HCT116 (cell line): ENCODE data around the gene TRAPPC4. TPM values are rescaled to one million over a fixed set of nuclear protein-coding genes. Genes with fewer than 3 reads are reported as not detected.

Experiments
- ATAC-seq: fragments of 200-7000 bp; cut with Tn5 transposase; 2 replicates; pipeline ENCODE4 v1.9.1; 2020; ENCODE audit warnings: mild to moderate bottlenecking, moderate library complexity
- BruUV-seq: library from RNA; stranded (reverse); fragments of 400-500 nt; replicated peaks from 2 replicates; lab custom pipeline; 2021; lab: Mats Ljungman, UMichigan
- CTCF ChIA-PET: fragments of 300-600 bp; sonication (Branson Sonifier 250); formaldehyde crosslinking; loops from one replicate; lab custom pipeline; 2021; ENCODE audit warnings: antibody characterized with exemption; lab: Charles Lee
- POLR2A ChIA-PET: fragments of 300-600, 350-600 bp; sonication (Branson Sonifier 250); formaldehyde crosslinking; loops from one replicate; lab custom pipeline; 2021; ENCODE audit warnings: antibody characterized with exemption; lab: Charles Lee
- RAD21 ChIA-PET, 2 experiments: fragments of 300-600 bp; sonication (Branson Sonifier 250); formaldehyde crosslinking; loops; one replicate each; lab custom pipeline; 2023; ENCODE audit warnings: low total read pairs in 2 of 2; ENCODE audit not compliant: uncharacterized antibody in 2 of 2, unreplicated experiment in 2 of 2, low non-redundant PET in 1 of 2; lab: Charles Lee
- DNase-seq: peaks from one replicate; pipeline ENCODE4 v3.0.0-alpha.2; 2010; ENCODE audit warnings: low read depth, low spot score
- H2AFZ ChIP-seq: fragments of 200-600 bp; shearing (Covaris generic), sonication (generic); 2 replicates; pipeline ENCODE4 v1.6.1; 2017; ENCODE audit warnings: low read depth, mixed run types, mixed read lengths, antibody characterized with exemption, low read length; ENCODE audit not compliant: poor library complexity, severe bottlenecking
- H3K27ac ChIP-seq: 2 replicates; pipeline ENCODE4 v1.5.1; 2012; ENCODE audit warnings: low read depth, low read length
- H3K27me3 ChIP-seq: fragments of 200-600 bp; sonication (generic); 2 replicates; pipeline ENCODE4 v1.6.1; 2016; ENCODE audit warnings: mixed run types, low read length, mixed read lengths; ENCODE audit not compliant: insufficient read depth
- H3K36me3 ChIP-seq, 2 experiments: fragments of 200-500 bp in 1 of 2; fragments of 200-600 bp in 1 of 2; sonication (Bioruptor generic) in 1 of 2; sonication (generic) in 1 of 2; 2 replicates each; pipeline versions ENCODE4 v1.5.1 to v1.6.1; 2014 to 2016; ENCODE audit warnings: low read length in 2 of 2, inconsistent platforms in 1 of 2, mixed read lengths in 1 of 2, mixed run types in 1 of 2; ENCODE audit not compliant: insufficient read depth in 2 of 2, control insufficient read depth in 1 of 2
- H3K4me1 ChIP-seq, 2 experiments: fragments of 200-600 bp in 1 of 2; sonication (generic) in 1 of 2; 2 replicates each; pipeline versions ENCODE4 v1.5.1 to v1.6.1; 2012 to 2017; ENCODE audit warnings: low read length in 2 of 2, inconsistent platforms in 1 of 2, mild to moderate bottlenecking in 1 of 2, mixed read lengths in 1 of 2, mixed run types in 1 of 2, moderate library complexity in 1 of 2; ENCODE audit not compliant: insufficient read depth in 2 of 2, control insufficient read depth in 1 of 2
- H3K4me2 ChIP-seq: fragments of 200-600 bp; sonication (generic); 2 replicates; pipeline ENCODE4 v1.6.1; 2017; ENCODE audit warnings: mixed run types, low read length, mixed read lengths
- H3K4me3 ChIP-seq, 2 experiments: fragments of 200-600 bp in 1 of 2; sonication (generic) in 1 of 2; replicated peaks in 1 of 2; 2 replicates each; pipeline ENCODE4 v1.5.1; 2011 to 2016; ENCODE audit warnings: low read length in 2 of 2, control low read depth in 1 of 2, low read depth in 1 of 2, mild to moderate bottlenecking in 1 of 2, mixed read lengths in 1 of 2, mixed run types in 1 of 2
- H3K79me2 ChIP-seq: fragments of 200-600 bp; sonication (generic); 2 replicates; pipeline ENCODE4 v1.6.1; 2017; ENCODE audit warnings: mild to moderate bottlenecking, mixed run types, low read length, moderate library complexity, mixed read lengths; ENCODE audit not compliant: insufficient read depth
- H3K9ac ChIP-seq: fragments of 200-600 bp; sonication (generic); 2 replicates; pipeline ENCODE4 v1.6.1; 2016; ENCODE audit warnings: low read length, mixed read lengths
- H3K9me2 ChIP-seq: fragments of 200-600 bp; sonication (generic), shearing (Covaris generic); 2 replicates; pipeline ENCODE4 v1.6.1; 2017; ENCODE audit warnings: mixed run types, mild to moderate bottlenecking, moderate library complexity; ENCODE audit not compliant: insufficient read depth
- H3K9me3 ChIP-seq, 2 experiments: fragments of 200-500 bp in 1 of 2; fragments of 200-600 bp in 1 of 2; sonication (Bioruptor generic) in 1 of 2; sonication (generic) in 1 of 2; 2 replicates each; pipeline ENCODE4 v1.6.1; 2014 to 2017; ENCODE audit warnings: low read length in 2 of 2, mixed read lengths in 2 of 2, inconsistent platforms in 1 of 2, low read depth in 1 of 2, mild to moderate bottlenecking in 1 of 2, mixed run types in 1 of 2, moderate library complexity in 1 of 2; ENCODE audit not compliant: control insufficient read depth in 1 of 2, insufficient read depth in 1 of 2
- H4K20me1 ChIP-seq: fragments of 200-600 bp; sonication (generic), shearing (Covaris generic); 2 replicates; pipeline ENCODE4 v1.6.1; 2017; ENCODE audit warnings: mixed run types, mild to moderate bottlenecking, moderate library complexity; ENCODE audit not compliant: insufficient read depth
- CBX3 ChIP-seq: IDR thresholded peaks from 2 replicates; pipeline ENCODE4 v1.6.1; 2012; ENCODE audit warnings: low read depth
- EGR1 ChIP-seq: IDR thresholded peaks from 2 replicates; pipeline ENCODE4 v1.6.1; 2012; ENCODE audit warnings: low read depth
- EZH2 ChIP-seq: fragments of 200-600 bp; sonication (generic); IDR thresholded peaks from 2 replicates; pipeline ENCODE4 v1.6.1; 2017; ENCODE audit warnings: antibody characterized with exemption, mixed run types
- EZH2phosphoT487 ChIP-seq: fragments of 200-600 bp; IDR thresholded peaks from 2 replicates; pipeline ENCODE4 v1.6.1; 2018; ENCODE audit warnings: antibody characterized with exemption, borderline replicate concordance
- POLR2A ChIP-seq: IDR thresholded peaks from 2 replicates; pipeline ENCODE4 v1.7.0; 2011; ENCODE audit warnings: borderline replicate concordance; ENCODE audit not compliant: insufficient read depth, insufficient read length; ENCODE audit errors: extremely low read depth
- POLR2AphosphoS5 ChIP-seq: IDR thresholded peaks from 2 replicates; pipeline ENCODE4 v1.6.1; 2011; ENCODE audit warnings: mild to moderate bottlenecking, low read depth, low read length, moderate library complexity
- SIN3A ChIP-seq: IDR thresholded peaks from 2 replicates; pipeline ENCODE4 v1.6.1; 2012; ENCODE audit warnings: low read depth
- intact Hi-C: fragments of 100-400 bp; cut with micrococcal nuclease; formaldehyde crosslinking; loops from 2 replicates; pipeline ENCODE4 v1.10.0; 2022
- total RNA-seq: library from RNA; stranded (reverse); gene quantifications from one replicate; pipeline ENCODE4 v1.2.1, GENCODE V29; 2021; ENCODE audit not compliant: unreplicated experiment
- TF ChIP-seq, protein P1 (sequence below): IDR thresholded peaks from 2 replicates; pipeline ENCODE4 v1.6.1; 2012; ENCODE audit warnings: low read depth
- TF ChIP-seq, protein P2 (sequence below): IDR thresholded peaks from 2 replicates; pipeline ENCODE4 v1.6.1; 2012

Gene TRAPPC4
- total RNA-seq, 1 experiment from 2014 or later = 61.6 TPM

DNA sequence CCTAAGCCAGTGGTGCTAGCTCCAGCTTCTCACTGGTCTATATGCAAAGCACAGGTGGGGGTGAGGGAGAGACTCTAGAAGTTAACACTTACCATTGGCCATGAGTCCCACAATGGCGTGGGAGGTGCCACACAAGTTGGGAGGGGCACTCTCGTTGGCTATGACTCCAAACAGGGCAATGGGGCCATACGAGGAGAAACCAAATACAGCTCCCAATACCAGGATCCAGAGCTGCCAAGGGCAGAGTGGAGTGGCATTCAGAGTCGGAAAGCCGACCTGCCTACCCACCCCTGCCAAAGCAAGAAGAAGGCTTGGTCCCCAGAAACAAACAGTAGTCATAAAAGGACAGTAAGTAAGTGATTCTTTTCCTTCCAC, 6.5 kb downstream of the TRAPPC4 start:
- CTCF ChIA-PET = no interaction called here
- Histone ChIP-seq H3K9me3 (no peaks in the 10 kb centered on the region), H2AFZ (no peak overlapping the region), H3K4me3 (no peak overlapping the region), H3K9ac (no peak overlapping the region), H3K27ac (no peak overlapping the region), H3K79me2 (peaks cover 38% of the 10 kb centered on the region), H3K36me3 (peaks cover 21 to 38% of the 10 kb centered on the region in 2 experiments; a peak in 3 of 4 replicates), H3K27me3 (no peaks in the 10 kb centered on the region), H3K4me2 (no peak overlapping the region), H4K20me1 (no peaks in the 10 kb centered on the region), H3K9me2 (no peaks in the 10 kb centered on the region), H3K4me1 (peaks cover 8 to 30% of the 10 kb centered on the region in 2 experiments)
- intact Hi-C loops = no loop called here
- POLR2A ChIA-PET = interaction anchor here (1.0 kb wide), 1 partner anchor 31 kb away, joined by 3 read pairs; no protein-coding TSS in a partner anchor
- ATAC-seq = no peak
- BruUV-seq = no TSS peak
- TF ChIP-seq EGR1 (no peak), EZH2 (no peak), EZH2phosphoT487 (no peak), CBX3 (no peak), SIN3A (no peak), POLR2AphosphoS5 (no peak), POLR2A (no peak)
- TF ChIP-seq, protein P1, sequence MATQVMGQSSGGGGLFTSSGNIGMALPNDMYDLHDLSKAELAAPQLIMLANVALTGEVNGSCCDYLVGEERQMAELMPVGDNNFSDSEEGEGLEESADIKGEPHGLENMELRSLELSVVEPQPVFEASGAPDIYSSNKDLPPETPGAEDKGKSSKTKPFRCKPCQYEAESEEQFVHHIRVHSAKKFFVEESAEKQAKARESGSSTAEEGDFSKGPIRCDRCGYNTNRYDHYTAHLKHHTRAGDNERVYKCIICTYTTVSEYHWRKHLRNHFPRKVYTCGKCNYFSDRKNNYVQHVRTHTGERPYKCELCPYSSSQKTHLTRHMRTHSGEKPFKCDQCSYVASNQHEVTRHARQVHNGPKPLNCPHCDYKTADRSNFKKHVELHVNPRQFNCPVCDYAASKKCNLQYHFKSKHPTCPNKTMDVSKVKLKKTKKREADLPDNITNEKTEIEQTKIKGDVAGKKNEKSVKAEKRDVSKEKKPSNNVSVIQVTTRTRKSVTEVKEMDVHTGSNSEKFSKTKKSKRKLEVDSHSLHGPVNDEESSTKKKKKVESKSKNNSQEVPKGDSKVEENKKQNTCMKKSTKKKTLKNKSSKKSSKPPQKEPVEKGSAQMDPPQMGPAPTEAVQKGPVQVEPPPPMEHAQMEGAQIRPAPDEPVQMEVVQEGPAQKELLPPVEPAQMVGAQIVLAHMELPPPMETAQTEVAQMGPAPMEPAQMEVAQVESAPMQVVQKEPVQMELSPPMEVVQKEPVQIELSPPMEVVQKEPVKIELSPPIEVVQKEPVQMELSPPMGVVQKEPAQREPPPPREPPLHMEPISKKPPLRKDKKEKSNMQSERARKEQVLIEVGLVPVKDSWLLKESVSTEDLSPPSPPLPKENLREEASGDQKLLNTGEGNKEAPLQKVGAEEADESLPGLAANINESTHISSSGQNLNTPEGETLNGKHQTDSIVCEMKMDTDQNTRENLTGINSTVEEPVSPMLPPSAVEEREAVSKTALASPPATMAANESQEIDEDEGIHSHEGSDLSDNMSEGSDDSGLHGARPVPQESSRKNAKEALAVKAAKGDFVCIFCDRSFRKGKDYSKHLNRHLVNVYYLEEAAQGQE = no peak
- TF ChIP-seq, protein P2, sequence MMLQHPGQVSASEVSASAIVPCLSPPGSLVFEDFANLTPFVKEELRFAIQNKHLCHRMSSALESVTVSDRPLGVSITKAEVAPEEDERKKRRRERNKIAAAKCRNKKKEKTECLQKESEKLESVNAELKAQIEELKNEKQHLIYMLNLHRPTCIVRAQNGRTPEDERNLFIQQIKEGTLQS = no peak
- no peak for DNase-seq
- RAD21 ChIA-PET = no interaction called here
